ENCODE data around the gene CISH. TPM values are rescaled to one million over a fixed set of nuclear protein-coding genes. Genes with fewer than 3 reads are reported as not detected.

Gene CISH
- total RNA-seq, 1 experiment from 2014 or later, result 2.7 TPM

- POLR2A ChIA-PET (ENCODE audit: unreplicated experiment), result interaction anchor here (0.7 to 0.8 kb wide), 2 partner anchors 43 to 275 kb away, joined by 6 to 7 read pairs; partner anchors contain the start of gene HEMK1
- Histone ChIP-seq H3K79me2 (ENCODE audit: low read depth) (no peaks in the 10 kb centered on the region), H3F3A (ENCODE audit: insufficient read depth, low read depth) (peaks cover 12% of the 10 kb centered on the region; the same call in 1 of the 2 replicates), H3K9me2 (ENCODE audit: insufficient read depth) (no peaks in the 10 kb centered on the region), H3K36me3 (ENCODE audit: low read depth) (no peaks in the 10 kb centered on the region), H3K27ac (no peak overlapping the region), H3K4me2 (peak overlapping the region; percentile 90), H4K20me1 (ENCODE audit: insufficient read depth) (no peaks in the 10 kb centered on the region), H3K27me3 (ENCODE audit: insufficient read depth, low read depth) (no peaks in the 10 kb centered on the region), H2AFZ (peak overlapping the region; percentile 81), H3K4me3 (peak overlapping the region; percentile 65; the same call in 1 of the 2 replicates), H3K9me3 (ENCODE audit: insufficient read depth, low read depth) (no peaks in the 10 kb centered on the region), H3K4me1 (replicated peaks; ENCODE audit: insufficient read depth) (peaks cover 12% of the 10 kb centered on the region)
- DNase-seq, result no peak
- TF ChIP-seq EZH2 (IDR thresholded peaks at IDR 0.05; ENCODE audit: low read depth), result no peak
- TF ChIP-seq, protein P1, sequence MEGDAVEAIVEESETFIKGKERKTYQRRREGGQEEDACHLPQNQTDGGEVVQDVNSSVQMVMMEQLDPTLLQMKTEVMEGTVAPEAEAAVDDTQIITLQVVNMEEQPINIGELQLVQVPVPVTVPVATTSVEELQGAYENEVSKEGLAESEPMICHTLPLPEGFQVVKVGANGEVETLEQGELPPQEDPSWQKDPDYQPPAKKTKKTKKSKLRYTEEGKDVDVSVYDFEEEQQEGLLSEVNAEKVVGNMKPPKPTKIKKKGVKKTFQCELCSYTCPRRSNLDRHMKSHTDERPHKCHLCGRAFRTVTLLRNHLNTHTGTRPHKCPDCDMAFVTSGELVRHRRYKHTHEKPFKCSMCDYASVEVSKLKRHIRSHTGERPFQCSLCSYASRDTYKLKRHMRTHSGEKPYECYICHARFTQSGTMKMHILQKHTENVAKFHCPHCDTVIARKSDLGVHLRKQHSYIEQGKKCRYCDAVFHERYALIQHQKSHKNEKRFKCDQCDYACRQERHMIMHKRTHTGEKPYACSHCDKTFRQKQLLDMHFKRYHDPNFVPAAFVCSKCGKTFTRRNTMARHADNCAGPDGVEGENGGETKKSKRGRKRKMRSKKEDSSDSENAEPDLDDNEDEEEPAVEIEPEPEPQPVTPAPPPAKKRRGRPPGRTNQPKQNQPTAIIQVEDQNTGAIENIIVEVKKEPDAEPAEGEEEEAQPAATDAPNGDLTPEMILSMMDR (conservative IDR thresholded peaks at IDR 0.05), result no peak
- CTCF ChIA-PET, result interaction anchor here (0.5 to 0.8 kb wide), 3 partner anchors 23 to 265 kb away, joined by 3 read pairs; no protein-coding TSS in a partner anchor
- BruUV-seq (replicated peaks), result no TSS peak
- intact Hi-C loops (cut with micrococcal nuclease; ENCODE audit: unreplicated experiment), result loop anchor here (2.0 kb wide), 1 partner anchor 262 kb away; the partner anchor contains the start of genes CYB561D2 and NPRL2
Measured at GRCh38 chr3:50612234-50612882, 784 bp upstream of the CISH start.

DNA sequence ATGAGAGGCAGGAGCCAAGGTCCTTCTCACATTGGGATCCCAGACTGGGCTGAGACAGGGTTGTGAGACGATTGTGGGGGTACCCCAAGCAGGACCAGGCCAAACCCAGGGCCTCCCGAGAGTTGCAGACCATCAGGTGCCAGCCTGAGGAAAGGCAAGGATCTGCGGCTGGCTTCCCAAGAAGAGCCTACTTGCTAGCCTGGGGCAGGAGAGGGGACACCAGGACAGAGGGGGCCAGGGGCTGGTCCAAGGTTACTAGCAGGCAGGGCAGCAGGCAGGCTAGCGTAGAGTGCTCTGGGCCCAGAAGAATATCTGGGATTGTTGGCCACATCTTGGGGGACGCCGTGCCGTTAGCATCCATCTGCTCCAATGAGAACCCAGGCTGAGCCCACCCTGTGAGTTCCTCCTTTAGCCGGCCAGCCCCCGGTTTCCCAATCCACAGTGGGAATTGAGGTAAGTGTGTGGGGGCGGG lies 546 bp downstream of the CISH start:
- CTCF ChIA-PET, result interaction anchor here (0.6 to 0.7 kb wide), 2 partner anchors 39 to 415 kb away, joined by 3 to 5 read pairs; no protein-coding TSS in a partner anchor
- H3K36me3 ChIP-seq (ENCODE audit: low read depth), result no peaks in the 10 kb centered on the region
- intact Hi-C loops (cut with micrococcal nuclease; ENCODE audit: unreplicated experiment), result no loop called here
- H3K79me2 ChIP-seq (ENCODE audit: low read depth), result no peaks in the 10 kb centered on the region
- TF ChIP-seq, protein P1 (conservative IDR thresholded peaks at IDR 0.05), result no peak
- no peak for TF ChIP-seq EZH2 (IDR thresholded peaks at IDR 0.05; ENCODE audit: low read depth)
- no peaks in the 10 kb centered on the region for H3K27me3 ChIP-seq (ENCODE audit: insufficient read depth, low read depth)
- no peak overlapping the region for H3K27ac ChIP-seq
- H4K20me1 ChIP-seq (ENCODE audit: insufficient read depth), result no peaks in the 10 kb centered on the region
- POLR2A ChIA-PET (ENCODE audit: unreplicated experiment), result interaction anchor here (0.6 kb wide), 2 partner anchors 19 to 44 kb away, joined by 3 to 6 read pairs; partner anchors contain the start of gene C3orf18
- no peaks in the 10 kb centered on the region for H3K9me2 ChIP-seq (ENCODE audit: insufficient read depth)
- DNase-seq, result no peak
- H3F3A ChIP-seq (ENCODE audit: insufficient read depth, low read depth), result peaks cover 5% of the 10 kb centered on the region; the same call in 1 of the 2 replicates
- H3K4me1 ChIP-seq (replicated peaks; ENCODE audit: insufficient read depth), result peaks cover 21% of the 10 kb centered on the region
- H3K4me3 ChIP-seq, result peak overlapping the region; percentile 65
- BruUV-seq (replicated peaks), result TSS peak; percentile 45
- no peaks in the 10 kb centered on the region for H3K9me3 ChIP-seq (ENCODE audit: insufficient read depth, low read depth)
- peak overlapping the region; percentile 81 for H2AFZ ChIP-seq
- peak overlapping the region; percentile 90 for H3K4me2 ChIP-seq

- Histone ChIP-seq H3K79me2 (ENCODE audit: low read depth) (no peaks in the 10 kb centered on the region), H3K9me3 (ENCODE audit: insufficient read depth, low read depth) (no peaks in the 10 kb centered on the region), H3K27me3 (ENCODE audit: insufficient read depth, low read depth) (no peaks in the 10 kb centered on the region), H3K4me1 (replicated peaks; ENCODE audit: insufficient read depth) (peaks cover 27% of the 10 kb centered on the region), H3K4me2 (peak overlapping the region; percentile 90; the same call in 1 of the 2 replicates), H4K20me1 (ENCODE audit: insufficient read depth) (no peaks in the 10 kb centered on the region), H3K9me2 (ENCODE audit: insufficient read depth) (no peaks in the 10 kb centered on the region), H3K27ac (no peak overlapping the region), H3K36me3 (ENCODE audit: low read depth) (no peaks in the 10 kb centered on the region), H2AFZ (no peak overlapping the region), H3K4me3 (no peak overlapping the region), H3F3A (ENCODE audit: insufficient read depth, low read depth) (peaks cover 12% of the 10 kb centered on the region; the same call in 1 of the 2 replicates)
- DNase-seq, result peak in 1 of 2 experiments; percentile 34
- BruUV-seq (replicated peaks), result no TSS peak
- intact Hi-C loops (cut with micrococcal nuclease; ENCODE audit: unreplicated experiment), result no loop called here
- no peak for TF ChIP-seq EZH2 (IDR thresholded peaks at IDR 0.05; ENCODE audit: low read depth)
- TF ChIP-seq, protein P1 (conservative IDR thresholded peaks at IDR 0.05), result no peak
- CTCF ChIA-PET, result interaction anchor here (0.7 to 0.9 kb wide), 2 partner anchors 58 to 415 kb away, joined by 3 read pairs; no protein-coding TSS in a partner anchor
- POLR2A ChIA-PET (ENCODE audit: unreplicated experiment), result no interaction called here
Measured at GRCh38 chr3:50610181-50610971, 1.2 kb downstream of the CISH start.
